22Rv1 (cell line): Measurements from ENCODE around the gene SLC22A14.

Experiments
- ZFX ChIP-seq: fragments of 450-650 bp; IDR thresholded peaks from 2 replicates; pipeline ENCODE4 v1.6.1; 2017; ENCODE audit warnings: antibody characterized with exemption, borderline replicate concordance
- TF ChIP-seq, protein P1 (sequence below): fragments of 450-650 bp; IDR thresholded peaks from 2 replicates; pipeline ENCODE4 v1.5.1; 2017; ENCODE audit warnings: mild to moderate bottlenecking

DNA sequence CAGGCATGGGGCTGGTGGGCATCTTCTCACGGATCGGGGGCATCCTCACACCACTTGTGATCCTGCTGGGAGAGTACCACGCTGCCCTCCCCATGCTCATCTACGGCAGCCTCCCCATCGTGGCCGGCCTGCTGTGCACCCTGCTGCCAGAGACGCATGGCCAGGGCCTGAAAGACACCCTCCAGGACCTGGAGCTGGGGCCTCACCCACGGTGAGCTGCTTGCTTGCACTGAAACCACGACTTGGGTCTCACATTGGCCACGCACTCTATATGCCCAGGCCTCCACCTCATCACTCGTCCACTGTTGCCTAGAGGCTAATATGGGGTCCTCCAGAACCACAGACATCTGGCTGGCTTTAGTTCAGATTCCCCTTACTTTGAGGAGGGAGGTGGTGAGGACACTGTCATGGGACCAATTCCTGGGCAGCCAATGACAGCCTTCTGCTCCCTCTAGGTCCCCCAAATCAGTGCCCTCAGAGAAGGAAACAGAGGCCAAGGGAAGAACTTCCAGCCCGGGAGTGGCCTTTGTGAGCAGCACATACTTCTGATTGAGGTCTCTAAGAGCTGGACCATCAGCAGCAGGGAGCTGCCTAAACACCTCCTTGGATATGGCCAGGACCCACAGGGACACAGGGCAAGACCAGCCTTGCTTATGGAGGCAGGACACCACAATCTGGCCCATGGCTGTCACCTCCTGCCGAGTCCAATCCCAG, 5.0 kb upstream of the SLC22A14 start:
- TF ChIP-seq, protein P1, sequence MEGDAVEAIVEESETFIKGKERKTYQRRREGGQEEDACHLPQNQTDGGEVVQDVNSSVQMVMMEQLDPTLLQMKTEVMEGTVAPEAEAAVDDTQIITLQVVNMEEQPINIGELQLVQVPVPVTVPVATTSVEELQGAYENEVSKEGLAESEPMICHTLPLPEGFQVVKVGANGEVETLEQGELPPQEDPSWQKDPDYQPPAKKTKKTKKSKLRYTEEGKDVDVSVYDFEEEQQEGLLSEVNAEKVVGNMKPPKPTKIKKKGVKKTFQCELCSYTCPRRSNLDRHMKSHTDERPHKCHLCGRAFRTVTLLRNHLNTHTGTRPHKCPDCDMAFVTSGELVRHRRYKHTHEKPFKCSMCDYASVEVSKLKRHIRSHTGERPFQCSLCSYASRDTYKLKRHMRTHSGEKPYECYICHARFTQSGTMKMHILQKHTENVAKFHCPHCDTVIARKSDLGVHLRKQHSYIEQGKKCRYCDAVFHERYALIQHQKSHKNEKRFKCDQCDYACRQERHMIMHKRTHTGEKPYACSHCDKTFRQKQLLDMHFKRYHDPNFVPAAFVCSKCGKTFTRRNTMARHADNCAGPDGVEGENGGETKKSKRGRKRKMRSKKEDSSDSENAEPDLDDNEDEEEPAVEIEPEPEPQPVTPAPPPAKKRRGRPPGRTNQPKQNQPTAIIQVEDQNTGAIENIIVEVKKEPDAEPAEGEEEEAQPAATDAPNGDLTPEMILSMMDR, result no peak
- no peak for TF ChIP-seq ZFX
